A549 (cell line): ENCODE measurements around the gene PXDC1. TPM values are rescaled to one million over a fixed set of nuclear protein-coding genes. Genes with fewer than 3 reads are reported as not detected.

ENCODE experiments used
- ATAC-seq, 2 experiments: fragments of 200-7000 bp in 1 of 2; fragments of >200 bp in 1 of 2; cut with Nextera tagmentation in 1 of 2; cut with Tn5 transposase in 1 of 2; 3 replicates each; pipeline versions ENCODE4 v1.8.0 to v1.9.1; 2018 to 2020; ENCODE audit warnings: mild to moderate bottlenecking in 1 of 2, moderate library complexity in 1 of 2
- CTCF ChIA-PET: fragments of 300-600 bp; sonication (Branson Sonifier 250); formaldehyde crosslinking; extraction: SDS; loops from one replicate; lab custom pipeline; 2021; ENCODE audit warnings: antibody characterized with exemption, inconsistent platforms; lab: Yijun Ruan, JAX
- POLR2A ChIA-PET: fragments of 350-600 bp; formaldehyde crosslinking; extraction: SDS; loops from one replicate; lab custom pipeline; 2021; ENCODE audit warnings: antibody characterized with exemption, inconsistent platforms; lab: Yijun Ruan, JAX
- DNase-seq, 2 experiments: peaks; one replicate each; pipeline versions ENCODE4 v3.0.0 to v3.0.0-alpha.2; 2011 to 2016; ENCODE audit warnings: low read depth in 1 of 2, low spot score in 1 of 2
- FAIRE-seq: peaks from 2 replicates; lab custom pipeline; 2011; peaks lifted over from hg19 to GRCh38; lab: Jason Lieb, UNC
- H3K27ac ChIP-seq, 2 experiments: fragments of >200 bp; sonication (Bioruptor Twin); formaldehyde crosslinking; 3 replicates each; pipeline ENCODE4 v1.5.1; 2016 to 2017
- H3K4me1 ChIP-seq: fragments of >200 bp; sonication (Bioruptor Twin); formaldehyde crosslinking; 3 replicates; pipeline ENCODE4 v1.6.1; 2016
- H3K4me2 ChIP-seq: fragments of >200 bp; sonication (Bioruptor Twin); formaldehyde crosslinking; 3 replicates; pipeline ENCODE4 v1.6.1; 2016
- H3K4me3 ChIP-seq: fragments of >200 bp; sonication (Bioruptor Twin); formaldehyde crosslinking; 3 replicates; pipeline ENCODE4 v1.5.1; 2016
- H3K9me3 ChIP-seq: fragments of >200 bp; sonication (Bioruptor Twin); formaldehyde crosslinking; 3 replicates; pipeline ENCODE4 v1.6.1; 2016
- CBX8 ChIP-seq: fragments of 200-600 bp; sonication (generic); IDR thresholded peaks from 2 replicates; pipeline ENCODE4 v1.6.1; 2016
- CEBPB ChIP-seq, 2 experiments: fragments of >200 bp in 1 of 2; sonication (Bioruptor Twin) in 1 of 2; formaldehyde crosslinking in 1 of 2; IDR thresholded peaks; 2 replicates each; pipeline ENCODE4 v1.6.1; 2012 to 2016
- CHD2 ChIP-seq: fragments of 150-350 bp; IDR thresholded peaks from 2 replicates; pipeline ENCODE4 v1.6.1; 2014; ENCODE audit warnings: low read length; ENCODE audit not compliant: partially characterized antibody
- EHMT2 ChIP-seq: fragments of 200-600 bp; sonication (generic); IDR thresholded peaks from 2 replicates; pipeline ENCODE4 v1.6.1; 2016; ENCODE audit warnings: antibody characterized with exemption, low read depth, mild to moderate bottlenecking, moderate library complexity
- FOSB ChIP-seq: fragments of 250-450 bp; sonication (Bioruptor Pico); IDR thresholded peaks from 2 replicates; pipeline ENCODE4 v1.5.0; 2020; ENCODE audit warnings: mild to moderate bottlenecking, moderate library complexity
- FOSL2 ChIP-seq, 2 experiments: fragments of 450-650 bp in 1 of 2; fragments of >200 bp in 1 of 2; sonication (Bioruptor Twin) in 1 of 2; formaldehyde crosslinking; IDR thresholded peaks; 2 replicates each; pipeline versions ENCODE4 v1.5.0 to v1.6.1; 2016 to 2020; ENCODE audit warnings: mild to moderate bottlenecking in 1 of 2, moderate library complexity in 1 of 2
- HDAC2 ChIP-seq: fragments of 200-600 bp; sonication (generic); IDR thresholded peaks from 2 replicates; pipeline ENCODE4 v1.6.1; 2016
- HOXA7 ChIP-seq: fragments of 250-450 bp; sonication (Bioruptor Pico); IDR thresholded peaks from 2 replicates; pipeline ENCODE4 v1.5.0; 2020; ENCODE audit warnings: mild to moderate bottlenecking, moderate library complexity
- HOXB5 ChIP-seq: fragments of 250-450 bp; sonication (Bioruptor Pico); IDR thresholded peaks from 2 replicates; pipeline ENCODE4 v1.5.0; 2020; ENCODE audit warnings: mild to moderate bottlenecking, moderate library complexity
- JUN ChIP-seq, 2 experiments: fragments of >200 bp; sonication (Bioruptor Twin); formaldehyde crosslinking; IDR thresholded peaks; 2 replicates in 1 of 2; 3 replicates in 1 of 2; pipeline ENCODE4 v1.6.1; 2016 to 2017
- KDM5A ChIP-seq: fragments of 200-600 bp; sonication (generic); IDR thresholded peaks from 2 replicates; pipeline ENCODE4 v1.6.1; 2016; ENCODE audit warnings: antibody characterized with exemption, mild to moderate bottlenecking
- MYC ChIP-seq: IDR thresholded peaks from 2 replicates; pipeline ENCODE4 v1.6.1; 2012; ENCODE audit warnings: mild to moderate bottlenecking, inconsistent platforms, low read length, improper control_type of control experiment, borderline replicate concordance
- NFE2L2 ChIP-seq: fragments of 150-350 bp; conservative IDR thresholded peaks from 2 replicates; pipeline ENCODE4 v1.6.1; 2014; ENCODE audit warnings: low read length
- NR3C1 ChIP-seq: fragments of >200 bp; sonication (Bioruptor Twin); formaldehyde crosslinking; IDR thresholded peaks from 3 replicates; pipeline ENCODE4 v1.6.1; 2017
- RARB ChIP-seq: fragments of 250-450 bp; sonication (Bioruptor Pico); IDR thresholded peaks from 2 replicates; pipeline ENCODE4 v1.8.0; 2021; ENCODE audit warnings: mild to moderate bottlenecking, moderate library complexity
- REST ChIP-seq: fragments of 200-600 bp; sonication (generic); IDR thresholded peaks from 2 replicates; pipeline ENCODE4 v1.6.1; 2016; ENCODE audit warnings: antibody characterized with exemption, mild to moderate bottlenecking, moderate library complexity
- SMC3 ChIP-seq: fragments of >200 bp; sonication (Bioruptor Twin); formaldehyde crosslinking; IDR thresholded peaks from 3 replicates; pipeline ENCODE4 v1.6.1; 2018; ENCODE audit warnings: inconsistent platforms
- TP53 ChIP-seq: fragments of 250-450 bp; sonication (Bioruptor Pico); IDR thresholded peaks from 2 replicates; pipeline ENCODE4 v1.5.0; 2021; ENCODE audit warnings: mild to moderate bottlenecking, moderate library complexity
- ZC3H11A ChIP-seq: fragments of 450-650 bp; IDR thresholded peaks from 2 replicates; pipeline ENCODE4 v1.6.1; 2014; ENCODE audit warnings: antibody characterized with exemption, mild to moderate bottlenecking
- ZNF302 ChIP-seq: fragments of 250-450 bp; sonication (Bioruptor Pico); IDR thresholded peaks from 2 replicates; pipeline ENCODE4 v1.9.0; 2021; ENCODE audit warnings: inconsistent platforms, mild to moderate bottlenecking, moderate library complexity
- WGBS: methylation state at CpG from one replicate; pipeline ENCODE4 v1.1.6; 2017; ENCODE audit errors: missing lambda C conversion rate; 5-methylcytosine and 5-hydroxymethylcytosine counted together
- polyA plus RNA-seq, 4 experiments: library from polyadenylated mRNA; depleted of rRNA in 3 of 4; stranded (reverse); fragments of >200 nt; fragmentation: RNase III in 1 of 4; extraction: RNeasy Plus Mini Kit Qiagen cat#74134 plus additional on column Dnase treatment in 1 of 4; gene quantifications; 2 replicates in 3 of 4; 3 replicates in 1 of 4; pipeline ENCODE4 v1.2.3, GENCODE V29; 2011 to 2017
- TF ChIP-seq, protein P1 (sequence below): fragments of >200 bp; sonication (Bioruptor Twin); formaldehyde crosslinking; IDR thresholded peaks from 3 replicates; pipeline ENCODE4 v1.6.1; 2016
- TF ChIP-seq, protein P2 (sequence below): fragments of >200 bp; sonication (Bioruptor Twin); formaldehyde crosslinking; IDR thresholded peaks from 3 replicates; pipeline ENCODE4 v1.5.1; 2016

Gene PXDC1
- polyA plus RNA-seq, 2 of the 4 experiments (the other 2 are of a cell fraction), result 2.5 to 6.6 TPM

DNA sequence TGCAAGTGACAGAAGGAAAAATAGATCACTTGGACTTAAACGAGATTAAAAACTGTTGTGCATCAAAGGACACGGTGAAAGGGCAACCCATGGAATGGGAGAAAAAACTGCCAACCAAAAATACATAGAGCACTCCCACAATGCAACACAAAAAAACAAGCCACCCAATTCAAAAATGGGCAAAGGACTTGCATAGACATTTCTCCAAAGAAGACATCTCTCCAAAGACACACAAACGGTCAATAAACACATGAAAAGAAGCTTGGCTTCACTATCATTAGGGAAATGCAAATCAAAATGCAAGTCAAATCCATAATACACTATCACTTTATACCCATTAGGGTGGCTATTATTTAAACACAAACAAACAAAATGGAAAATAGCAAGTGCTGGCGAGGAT lies 45.0 kb downstream of the PXDC1 start:
- no peaks in the 10 kb centered on the region for H3K9me3 ChIP-seq
- no peak overlapping the region for H3K27ac ChIP-seq
- WGBS, result 39% methylated on average over 4 of the region's 4 CpGs
- no peaks in the 10 kb centered on the region for H3K4me1 ChIP-seq
- no peak overlapping the region for H3K4me3 ChIP-seq
- TF ChIP-seq TP53 (CRISPR knock-in tag) (no peak), FOSL2 (IDR thresholded peaks at IDR 0.05) (no peak), FOSL2 (CRISPR knock-in tag; IDR thresholded peaks at IDR 0.05) (no peak), JUN (IDR thresholded peaks at IDR 0.05) (no peak), NFE2L2 (no peak), HOXB5 (no peak), ZC3H11A (no peak), MYC (no peak)
- H3K4me2 ChIP-seq, result no peak overlapping the region
- DNase-seq (no peak), ATAC-seq (no peak), FAIRE-seq (no peak)
- CTCF ChIA-PET, result interaction anchor here (1.6 kb wide), 1 partner anchor 26 kb away, joined by 6 read pairs; no protein-coding TSS in a partner anchor
- POLR2A ChIA-PET, result no interaction called here

DNA sequence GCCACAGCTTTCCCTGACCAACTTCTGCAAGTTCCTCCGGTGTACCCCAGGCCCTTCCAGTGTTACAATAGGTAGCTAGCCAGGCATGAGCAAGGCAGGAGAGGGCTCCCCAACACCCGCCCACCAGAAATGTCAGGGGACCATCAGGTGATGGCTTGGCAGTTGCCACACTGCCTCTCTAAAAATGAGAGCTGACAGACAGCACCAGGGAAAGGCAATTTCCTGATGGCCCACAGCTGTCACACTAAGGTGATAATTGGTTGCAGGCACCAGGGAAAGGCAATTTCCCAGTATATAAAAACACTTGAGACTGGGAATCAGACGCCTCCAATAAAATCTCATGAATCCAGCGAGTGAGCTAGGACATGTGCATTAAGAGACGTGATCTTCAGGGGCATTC lies 49.9 kb downstream of the PXDC1 start:
- TF ChIP-seq RARB (CRISPR knock-in tag), result no peak
- TF ChIP-seq CHD2, result no peak
- TF ChIP-seq FOSB, result no peak
- no peak for TF ChIP-seq EHMT2
- TF ChIP-seq, all 56 proteins: peak for 0
- CTCF ChIA-PET, result interaction anchor here (0.6 to 0.8 kb wide), 2 partner anchors 18 to 171 kb away, joined by 3 read pairs; no protein-coding TSS in a partner anchor
- H3K9me3 ChIP-seq, result no peaks in the 10 kb centered on the region
- H3K4me2 ChIP-seq, result no peak overlapping the region
- ATAC-seq (no peak), DNase-seq (no peak), FAIRE-seq (no peak)
- POLR2A ChIA-PET, result no interaction called here
- H3K4me1 ChIP-seq, result peaks cover 3% of the 10 kb centered on the region; the same call in 1 of the 3 replicates
- H3K27ac ChIP-seq, result no peak overlapping the region
- WGBS, result 65% methylated on average over 5 of the region's 5 CpGs
- no peak overlapping the region for H3K4me3 ChIP-seq

GRCh38 chr6:3699231-3699630 lies 52.3 kb downstream of the PXDC1 start:
- no peak overlapping the region for H3K4me2 ChIP-seq
- peaks cover 13% of the 10 kb centered on the region; the same call in 2 of the 3 replicates for H3K4me1 ChIP-seq
- FAIRE-seq (no peak), ATAC-seq (no peak), DNase-seq (no peak)
- TF ChIP-seq, protein P1, sequence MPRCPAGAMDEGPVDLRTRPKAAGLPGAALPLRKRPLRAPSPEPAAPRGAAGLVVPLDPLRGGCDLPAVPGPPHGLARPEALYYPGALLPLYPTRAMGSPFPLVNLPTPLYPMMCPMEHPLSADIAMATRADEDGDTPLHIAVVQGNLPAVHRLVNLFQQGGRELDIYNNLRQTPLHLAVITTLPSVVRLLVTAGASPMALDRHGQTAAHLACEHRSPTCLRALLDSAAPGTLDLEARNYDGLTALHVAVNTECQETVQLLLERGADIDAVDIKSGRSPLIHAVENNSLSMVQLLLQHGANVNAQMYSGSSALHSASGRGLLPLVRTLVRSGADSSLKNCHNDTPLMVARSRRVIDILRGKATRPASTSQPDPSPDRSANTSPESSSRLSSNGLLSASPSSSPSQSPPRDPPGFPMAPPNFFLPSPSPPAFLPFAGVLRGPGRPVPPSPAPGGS, result no peak
- TF ChIP-seq CBX8 (no peak), NR3C1 (no peak), HOXA7 (CRISPR knock-in tag) (no peak), FOSB (no peak), TP53 (CRISPR knock-in tag) (no peak), RARB (CRISPR knock-in tag) (no peak), REST (no peak), SMC3 (no peak), KDM5A (no peak), CEBPB (IDR thresholded peaks at IDR 0.05) (no peak), ZNF302 (CRISPR knock-in tag) (no peak), HDAC2 (no peak)
- TF ChIP-seq, protein P2, sequence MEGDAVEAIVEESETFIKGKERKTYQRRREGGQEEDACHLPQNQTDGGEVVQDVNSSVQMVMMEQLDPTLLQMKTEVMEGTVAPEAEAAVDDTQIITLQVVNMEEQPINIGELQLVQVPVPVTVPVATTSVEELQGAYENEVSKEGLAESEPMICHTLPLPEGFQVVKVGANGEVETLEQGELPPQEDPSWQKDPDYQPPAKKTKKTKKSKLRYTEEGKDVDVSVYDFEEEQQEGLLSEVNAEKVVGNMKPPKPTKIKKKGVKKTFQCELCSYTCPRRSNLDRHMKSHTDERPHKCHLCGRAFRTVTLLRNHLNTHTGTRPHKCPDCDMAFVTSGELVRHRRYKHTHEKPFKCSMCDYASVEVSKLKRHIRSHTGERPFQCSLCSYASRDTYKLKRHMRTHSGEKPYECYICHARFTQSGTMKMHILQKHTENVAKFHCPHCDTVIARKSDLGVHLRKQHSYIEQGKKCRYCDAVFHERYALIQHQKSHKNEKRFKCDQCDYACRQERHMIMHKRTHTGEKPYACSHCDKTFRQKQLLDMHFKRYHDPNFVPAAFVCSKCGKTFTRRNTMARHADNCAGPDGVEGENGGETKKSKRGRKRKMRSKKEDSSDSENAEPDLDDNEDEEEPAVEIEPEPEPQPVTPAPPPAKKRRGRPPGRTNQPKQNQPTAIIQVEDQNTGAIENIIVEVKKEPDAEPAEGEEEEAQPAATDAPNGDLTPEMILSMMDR, result no peak
- no peaks in the 10 kb centered on the region for H3K9me3 ChIP-seq
- no peak overlapping the region for H3K4me3 ChIP-seq
- POLR2A ChIA-PET, result no interaction called here
- CTCF ChIA-PET, result interaction anchor here (1.1 kb wide), 1 partner anchor 13 kb away, joined by 4 read pairs; no protein-coding TSS in a partner anchor
- no peak overlapping the region for H3K27ac ChIP-seq
- WGBS, result 72% methylated on average over 3 of the region's 3 CpGs
